Body of pancreas (tissue), 4 donors: ENCODE results near the gene POU3F3.

Experiments used
- CTCF ChIP-seq, 7 experiments: fragments of 450-650 bp in 4 of 7; fragments of 200-600 bp in 3 of 7; sonication (generic) in 3 of 7; IDR thresholded peaks; one replicate each; pipeline ENCODE4 v1.5.1; 2016 to 2019; ENCODE audit warnings: antibody characterized with exemption in 7 of 7
- POLR2A ChIP-seq, 3 donors: fragments of 450-650 bp; IDR thresholded peaks; one replicate each; pipeline ENCODE4 v1.6.1; 2016; ENCODE audit warnings: antibody characterized with exemption in 3 of 3, mild to moderate bottlenecking in 2 of 3

DNA sequence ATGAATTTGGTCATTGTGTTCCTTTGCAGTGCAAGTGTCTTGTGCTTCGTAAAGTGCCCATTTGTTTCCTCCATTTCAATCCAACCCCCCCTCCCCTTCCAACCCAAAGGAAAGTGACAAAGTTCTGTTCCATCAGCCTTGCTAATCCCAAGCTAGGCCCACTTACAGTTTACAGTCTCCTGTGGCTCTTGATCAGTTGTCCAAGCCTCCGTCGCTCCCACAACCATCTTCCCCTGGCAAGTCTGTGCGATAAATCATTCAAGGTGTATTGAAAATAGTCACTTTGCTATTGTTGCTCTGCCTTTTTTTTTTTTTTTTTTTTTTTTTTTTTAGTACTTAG lies 6.5 kb downstream of the POU3F3 start:
- TF ChIP-seq CTCF (IDR thresholded peaks at IDR 0.05) (no peak), POLR2A (IDR thresholded peaks at IDR 0.05) (no peak)
